ENCODE measurements around the gene ANKRD33.

Gene ANKRD33

GRCh38 chr12:51889216-51890132 is 1.6 kb downstream of the ANKRD33 start:
- H3K4me1 ChIP-seq (ENCODE audit: control insufficient read depth in 2 of 2, insufficient read depth in 2 of 2, low read length in 2 of 2) = no peaks in the 10 kb centered on the region
- no peaks in the 10 kb centered on the region for H3K9me3 ChIP-seq (ENCODE audit: control insufficient read depth in 2 of 2, low read length in 2 of 2)
- no peak overlapping the region for H3K27ac ChIP-seq (ENCODE audit: low read depth in 2 of 2, low read length in 2 of 2)
- no peak overlapping the region for H3K9ac ChIP-seq (ENCODE audit: low read depth in 1 of 2, low read length in 2 of 2)
- H3K36me3 ChIP-seq (ENCODE audit: control insufficient read depth in 2 of 2, insufficient read depth in 2 of 2, low read length in 2 of 2) = no peaks in the 10 kb centered on the region
- no peak overlapping the region for H3K4me3 ChIP-seq (ENCODE audit: low read length in 2 of 2)
- no peaks in the 10 kb centered on the region for H3K27me3 ChIP-seq (ENCODE audit: control insufficient read depth in 2 of 2, insufficient read depth in 2 of 2, low read length in 2 of 2)

GRCh38 chr12:51890133-51890464 is 2.2 kb downstream of the ANKRD33 start:
- no peaks in the 10 kb centered on the region for H3K9me3 ChIP-seq (ENCODE audit: control insufficient read depth in 2 of 2, low read length in 2 of 2)
- no peak overlapping the region for H3K4me3 ChIP-seq (ENCODE audit: low read length in 2 of 2)
- peaks cover 0 to 4% of the 10 kb centered on the region in 2 donors for H3K4me1 ChIP-seq (ENCODE audit: control insufficient read depth in 2 of 2, insufficient read depth in 2 of 2, low read length in 2 of 2)
- no peaks in the 10 kb centered on the region for H3K27me3 ChIP-seq (ENCODE audit: control insufficient read depth in 2 of 2, insufficient read depth in 2 of 2, low read length in 2 of 2)
- H3K9ac ChIP-seq (ENCODE audit: low read depth in 1 of 2, low read length in 2 of 2) = no peak overlapping the region
- H3K27ac ChIP-seq (ENCODE audit: low read depth in 2 of 2, low read length in 2 of 2) = no peak overlapping the region
- H3K36me3 ChIP-seq (ENCODE audit: control insufficient read depth in 2 of 2, insufficient read depth in 2 of 2, low read length in 2 of 2) = no peaks in the 10 kb centered on the region

DNA sequence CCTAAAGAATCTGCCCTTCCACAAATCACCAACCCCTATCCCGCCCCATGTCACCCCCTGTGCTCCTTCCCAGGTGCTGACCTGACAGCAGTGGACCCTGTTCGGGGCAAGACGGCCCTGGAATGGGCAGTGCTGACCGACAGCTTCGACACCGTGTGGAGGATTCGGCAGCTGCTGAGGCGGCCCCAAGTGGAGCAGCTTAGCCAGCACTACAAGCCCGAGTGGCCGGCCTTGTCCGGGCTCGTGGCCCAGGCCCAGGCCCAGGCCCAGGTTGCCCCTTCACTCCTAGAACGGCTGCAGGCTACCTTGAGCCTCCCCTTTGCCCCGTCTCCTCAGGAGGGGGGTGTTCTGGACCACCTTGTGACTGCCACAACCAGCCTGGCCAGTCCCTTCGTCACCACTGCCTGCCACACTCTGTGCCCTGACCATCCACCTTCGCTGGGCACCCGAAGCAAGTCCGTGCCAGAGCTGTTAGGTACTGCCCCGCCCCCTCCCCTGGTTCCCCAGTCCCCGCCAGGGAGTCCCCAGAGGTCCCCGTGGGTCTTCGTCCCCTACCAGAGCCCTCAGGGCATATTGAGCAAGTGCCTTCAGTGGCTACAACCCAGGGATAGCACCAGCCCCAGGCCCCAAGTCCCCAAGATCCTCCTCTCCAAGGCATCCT is 2.7 kb downstream of the ANKRD33 start:
- H3K27ac ChIP-seq (ENCODE audit: low read depth in 2 of 2, low read length in 2 of 2) = no peak overlapping the region
- no peaks in the 10 kb centered on the region for H3K36me3 ChIP-seq (ENCODE audit: control insufficient read depth in 2 of 2, insufficient read depth in 2 of 2, low read length in 2 of 2)
- H3K4me3 ChIP-seq (ENCODE audit: low read length in 2 of 2) = no peak overlapping the region
- H3K27me3 ChIP-seq (ENCODE audit: control insufficient read depth in 2 of 2, insufficient read depth in 2 of 2, low read length in 2 of 2) = no peaks in the 10 kb centered on the region
- H3K4me1 ChIP-seq (ENCODE audit: control insufficient read depth in 2 of 2, insufficient read depth in 2 of 2, low read length in 2 of 2) = peaks cover 0 to 8% of the 10 kb centered on the region in 2 donors
- H3K9me3 ChIP-seq (ENCODE audit: control insufficient read depth in 2 of 2, low read length in 2 of 2) = no peaks in the 10 kb centered on the region
- no peak overlapping the region for H3K9ac ChIP-seq (ENCODE audit: low read depth in 1 of 2, low read length in 2 of 2)

DNA sequence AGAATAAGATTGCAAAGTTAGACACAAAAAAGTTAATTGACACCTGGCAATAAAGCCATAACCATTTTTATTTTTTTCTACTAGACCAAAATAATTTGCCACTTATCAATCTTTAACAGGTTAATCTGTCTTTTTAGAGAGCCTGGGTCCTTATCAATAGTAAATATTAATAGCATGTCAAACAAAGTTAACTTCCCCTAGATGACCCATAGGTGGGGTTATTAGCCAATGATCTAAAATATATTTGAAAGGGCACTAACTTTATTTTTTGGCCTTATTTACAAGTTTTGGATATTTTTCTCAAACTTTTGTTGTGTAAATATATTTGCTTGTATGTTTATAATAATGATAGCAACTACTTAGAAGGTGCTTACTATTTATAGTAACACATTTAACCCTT is 3.9 kb downstream of the ANKRD33 start:
- H3K4me1 ChIP-seq (ENCODE audit: control insufficient read depth in 2 of 2, insufficient read depth in 2 of 2, low read length in 2 of 2) = peaks cover 0 to 8% of the 10 kb centered on the region in 2 donors
- no peaks in the 10 kb centered on the region for H3K9me3 ChIP-seq (ENCODE audit: control insufficient read depth in 2 of 2, low read length in 2 of 2)
- no peaks in the 10 kb centered on the region for H3K27me3 ChIP-seq (ENCODE audit: control insufficient read depth in 2 of 2, insufficient read depth in 2 of 2, low read length in 2 of 2)
- H3K36me3 ChIP-seq (ENCODE audit: control insufficient read depth in 2 of 2, insufficient read depth in 2 of 2, low read length in 2 of 2) = no peaks in the 10 kb centered on the region
- H3K27ac ChIP-seq (ENCODE audit: low read depth in 2 of 2, low read length in 2 of 2) = no peak overlapping the region
- H3K4me3 ChIP-seq (ENCODE audit: low read length in 2 of 2) = no peak overlapping the region
- H3K9ac ChIP-seq (ENCODE audit: low read depth in 1 of 2, low read length in 2 of 2) = no peak overlapping the region

DNA sequence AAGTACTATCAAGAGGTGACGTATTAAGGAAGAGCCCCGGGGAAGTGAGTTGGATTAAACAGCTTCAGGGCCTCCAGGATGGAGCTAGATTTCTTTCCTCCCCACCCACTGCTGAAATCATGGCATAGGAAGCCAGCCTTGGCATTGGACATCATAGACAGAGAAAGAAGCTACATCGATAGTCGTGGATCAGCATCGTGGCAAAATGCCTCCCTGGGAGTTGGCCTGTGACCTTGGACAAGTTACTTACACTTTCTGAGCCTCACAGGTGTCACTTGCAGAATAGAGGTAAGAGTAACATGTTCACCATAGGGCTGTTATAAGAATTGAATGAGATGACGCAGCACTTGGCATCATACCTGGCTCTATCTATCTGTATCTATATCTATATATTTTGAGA is 5.9 kb downstream of the ANKRD33 start:
- H3K4me3 ChIP-seq (ENCODE audit: low read length in 2 of 2) = no peak overlapping the region
- no peaks in the 10 kb centered on the region for H3K27me3 ChIP-seq (ENCODE audit: control insufficient read depth in 2 of 2, insufficient read depth in 2 of 2, low read length in 2 of 2)
- H3K9me3 ChIP-seq (ENCODE audit: control insufficient read depth in 2 of 2, low read length in 2 of 2) = no peaks in the 10 kb centered on the region
- H3K4me1 ChIP-seq (ENCODE audit: control insufficient read depth in 2 of 2, insufficient read depth in 2 of 2, low read length in 2 of 2) = peaks cover 2 to 16% of the 10 kb centered on the region in 2 donors
- H3K9ac ChIP-seq (ENCODE audit: low read depth in 1 of 2, low read length in 2 of 2) = no peak overlapping the region
- H3K36me3 ChIP-seq (ENCODE audit: control insufficient read depth in 2 of 2, insufficient read depth in 2 of 2, low read length in 2 of 2) = no peaks in the 10 kb centered on the region
- no peak overlapping the region for H3K27ac ChIP-seq (ENCODE audit: low read depth in 2 of 2, low read length in 2 of 2)

- H3K4me1 ChIP-seq (ENCODE audit: control insufficient read depth in 2 of 2, insufficient read depth in 2 of 2, low read length in 2 of 2) = peaks cover 2 to 22% of the 10 kb centered on the region in 2 donors
- peak overlapping the region in 1 of 2 donors; percentile 49 for H3K27ac ChIP-seq (ENCODE audit: low read depth in 2 of 2, low read length in 2 of 2)
- no peaks in the 10 kb centered on the region for H3K9me3 ChIP-seq (ENCODE audit: control insufficient read depth in 2 of 2, low read length in 2 of 2)
Measured at GRCh38 chr12:51895378-51896135, 7.7 kb downstream of the ANKRD33 start.

GRCh38 chr12:51896236-51896635 is 8.3 kb downstream of the ANKRD33 start:
- no peak overlapping the region for H3K27ac ChIP-seq (ENCODE audit: low read depth in 2 of 2, low read length in 2 of 2)

More at GRCh38 chr12:51895378-51896135, 7.7 kb downstream of the ANKRD33 start:
- H3K36me3 ChIP-seq (ENCODE audit: control insufficient read depth in 2 of 2, insufficient read depth in 2 of 2, low read length in 2 of 2) = no peaks in the 10 kb centered on the region
- H3K4me3 ChIP-seq (ENCODE audit: low read length in 2 of 2) = no peak overlapping the region
- H3K9ac ChIP-seq (ENCODE audit: low read depth in 1 of 2, low read length in 2 of 2) = no peak overlapping the region
- no peaks in the 10 kb centered on the region for H3K27me3 ChIP-seq (ENCODE audit: control insufficient read depth in 2 of 2, insufficient read depth in 2 of 2, low read length in 2 of 2)

GRCh38 chr12:51897181-51897580 is 9.3 kb downstream of the ANKRD33 start:
- Histone ChIP-seq H3K4me1 (ENCODE audit: control insufficient read depth in 2 of 2, insufficient read depth in 2 of 2, low read length in 2 of 2) (peaks cover 13 to 33% of the 10 kb centered on the region in 2 donors), H3K27me3 (ENCODE audit: control insufficient read depth in 2 of 2, insufficient read depth in 2 of 2, low read length in 2 of 2) (no peaks in the 10 kb centered on the region), H3K4me3 (ENCODE audit: low read length in 2 of 2) (no peak overlapping the region), H3K36me3 (ENCODE audit: control insufficient read depth in 2 of 2, insufficient read depth in 2 of 2, low read length in 2 of 2) (no peaks in the 10 kb centered on the region), H3K9me3 (ENCODE audit: control insufficient read depth in 2 of 2, low read length in 2 of 2) (no peaks in the 10 kb centered on the region), H3K27ac (ENCODE audit: low read depth in 2 of 2, low read length in 2 of 2) (no peak overlapping the region), H3K9ac (ENCODE audit: low read depth in 1 of 2, low read length in 2 of 2) (no peak overlapping the region)

More at GRCh38 chr12:51896236-51896635, 8.3 kb downstream of the ANKRD33 start:
- H3K9me3 ChIP-seq (ENCODE audit: control insufficient read depth in 2 of 2, low read length in 2 of 2) = no peaks in the 10 kb centered on the region
- H3K4me1 ChIP-seq (ENCODE audit: control insufficient read depth in 2 of 2, insufficient read depth in 2 of 2, low read length in 2 of 2) = peaks cover 9 to 28% of the 10 kb centered on the region in 2 donors
- H3K9ac ChIP-seq (ENCODE audit: low read depth in 1 of 2, low read length in 2 of 2) = no peak overlapping the region
- H3K4me3 ChIP-seq (ENCODE audit: low read length in 2 of 2) = no peak overlapping the region
- H3K27me3 ChIP-seq (ENCODE audit: control insufficient read depth in 2 of 2, insufficient read depth in 2 of 2, low read length in 2 of 2) = no peaks in the 10 kb centered on the region
- H3K36me3 ChIP-seq (ENCODE audit: control insufficient read depth in 2 of 2, insufficient read depth in 2 of 2, low read length in 2 of 2) = no peaks in the 10 kb centered on the region

DNA sequence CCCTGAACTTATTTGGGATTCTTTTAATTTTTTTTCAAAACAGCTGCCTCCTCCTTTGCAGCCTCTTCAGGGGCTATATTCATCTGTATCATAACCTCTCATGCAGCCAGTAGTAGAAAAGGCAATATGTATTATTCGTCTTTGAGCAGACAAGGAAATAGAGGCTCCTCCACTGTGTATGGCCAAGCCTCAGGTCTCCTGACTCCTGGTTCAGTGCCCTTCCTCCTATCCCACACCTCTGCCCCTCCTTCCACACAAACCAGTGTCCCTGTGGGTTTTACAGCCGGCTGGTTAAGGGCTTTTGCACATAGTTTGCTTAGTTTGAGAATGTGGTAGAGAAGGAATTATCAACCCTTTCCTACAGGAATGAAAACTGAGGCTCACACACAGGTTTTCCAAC is 10.6 kb downstream of the ANKRD33 start:
- H3K27me3 ChIP-seq (ENCODE audit: control insufficient read depth in 2 of 2, insufficient read depth in 2 of 2, low read length in 2 of 2) = no peaks in the 10 kb centered on the region
- peaks cover 13 to 33% of the 10 kb centered on the region in 2 donors for H3K4me1 ChIP-seq (ENCODE audit: control insufficient read depth in 2 of 2, insufficient read depth in 2 of 2, low read length in 2 of 2)
- peak overlapping the region; percentile 34 to 35 for H3K27ac ChIP-seq (ENCODE audit: low read depth in 2 of 2, low read length in 2 of 2)
- no peaks in the 10 kb centered on the region for H3K9me3 ChIP-seq (ENCODE audit: control insufficient read depth in 2 of 2, low read length in 2 of 2)
- H3K9ac ChIP-seq (ENCODE audit: low read depth in 1 of 2, low read length in 2 of 2) = peak overlapping the region in 1 of 2 donors; percentile 36
- H3K36me3 ChIP-seq (ENCODE audit: control insufficient read depth in 2 of 2, insufficient read depth in 2 of 2, low read length in 2 of 2) = no peaks in the 10 kb centered on the region
- no peak overlapping the region for H3K4me3 ChIP-seq (ENCODE audit: low read length in 2 of 2)

GRCh38 chr12:51898937-51899336 is 11.0 kb downstream of the ANKRD33 start:
- no peak overlapping the region for H3K4me3 ChIP-seq (ENCODE audit: low read length in 2 of 2)
- peak overlapping the region in 1 of 2 donors; percentile 36 for H3K9ac ChIP-seq (ENCODE audit: low read depth in 1 of 2, low read length in 2 of 2)
- H3K27me3 ChIP-seq (ENCODE audit: control insufficient read depth in 2 of 2, insufficient read depth in 2 of 2, low read length in 2 of 2) = no peaks in the 10 kb centered on the region
- no peaks in the 10 kb centered on the region for H3K36me3 ChIP-seq (ENCODE audit: control insufficient read depth in 2 of 2, insufficient read depth in 2 of 2, low read length in 2 of 2)
- no peaks in the 10 kb centered on the region for H3K9me3 ChIP-seq (ENCODE audit: control insufficient read depth in 2 of 2, low read length in 2 of 2)
- peaks cover 13 to 33% of the 10 kb centered on the region in 2 donors for H3K4me1 ChIP-seq (ENCODE audit: control insufficient read depth in 2 of 2, insufficient read depth in 2 of 2, low read length in 2 of 2)
- H3K27ac ChIP-seq (ENCODE audit: low read depth in 2 of 2, low read length in 2 of 2) = peak overlapping the region; percentile 34 to 35
